Measurements from ENCODE around the gene INTS12. TPM values are rescaled to one million over a fixed set of nuclear protein-coding genes. Genes with fewer than 3 reads are reported as not detected.

INTS12 gene
- 22.6 and 22.7 TPM in 2 replicates for total RNA-seq

GRCh38 chr4:105708181-105709080 is at the start of gene INTS12, which contains the start of gene GSTCD:
TSS of gene INTS12 (minus strand) at chr4:105708689. CDS start at chr4:105700005, 8,684 bp downstream.
TSS of gene GSTCD (plus strand) at chr4:105708784. CDS start at chr4:105717614, 8,830 bp downstream.

Other genes with a start within 250 kb of the INTS12 start
- 91.6 and 106 TPM in 2 replicates for gene PPA2, start 234.6 kb downstream of the INTS12 start, total RNA-seq
- gene ARHGEF38, start 156.1 kb downstream of the INTS12 start, total RNA-seq: not detected in 2 replicates
- 26.6 and 28.9 TPM in 2 replicates for gene GSTCD, start 95 bp upstream of the INTS12 start, total RNA-seq
- gene NPNT, start 186.8 kb upstream of the INTS12 start, total RNA-seq: under 0.01 TPM in 1 of 2 replicates, not detected in the other